ENCODE measurements around the gene TMEM175. TPM values are rescaled to one million over a fixed set of nuclear protein-coding genes. Genes with fewer than 3 reads are reported as not detected.

Gene TMEM175
- total and polyA plus RNA-seq, 2 of the 4 experiments (the other 2 are of a cell fraction), result 7.7 to 41.9 TPM

DNA sequence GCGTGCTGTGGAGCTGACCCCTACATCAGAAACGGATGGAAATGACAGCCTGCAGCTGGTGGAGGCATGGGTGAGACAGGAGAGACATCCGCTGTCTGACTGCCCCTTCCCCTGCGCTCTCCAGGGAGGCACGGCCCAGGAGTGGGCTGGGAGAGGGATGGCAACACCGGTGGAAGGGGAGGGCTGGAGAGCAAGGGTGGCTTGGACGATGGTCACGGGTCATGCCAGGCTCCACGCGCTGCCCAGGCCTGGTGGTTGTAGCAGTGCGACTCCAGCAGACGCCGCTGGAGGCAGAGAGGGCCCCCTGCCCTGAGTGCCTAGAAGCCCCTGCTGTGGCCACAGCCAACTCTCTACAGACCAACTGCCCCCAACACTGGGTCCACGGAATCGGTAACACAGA is 48.0 kb upstream of the TMEM175 start:
- Histone ChIP-seq H2AK9ac (replicated peaks; ENCODE audit: low read depth, low read length, poor library complexity) (no peak overlapping the region), H2BK5ac (ENCODE audit: low read depth, low read length, poor library complexity, severe bottlenecking) (no peak overlapping the region), H4K91ac (ENCODE audit: insufficient read depth, low read depth, low read length) (no peak overlapping the region), H4K8ac (ENCODE audit: low read depth in 2 of 2, low read length in 2 of 2) (no peak overlapping the region), H4K20me1 (ENCODE audit: insufficient read depth, low read length) (peaks cover 11% of the 10 kb centered on the region; the same call in 1 of the 2 replicates), H2AK5ac (ENCODE audit: low read depth, low read length) (no peak overlapping the region), H3K36me3 (ENCODE audit: control insufficient read depth, insufficient read depth, low read length) (peaks cover 73% of the 10 kb centered on the region), H2BK15ac (ENCODE audit: low read depth, low read length) (no peak overlapping the region), H3K4me1 (ENCODE audit: control insufficient read depth, insufficient read depth, low read length) (no peaks in the 10 kb centered on the region), H2BK120ac (ENCODE audit: low read depth, low read length) (no peak overlapping the region), H3K23ac (ENCODE audit: low read depth, low read length) (no peak overlapping the region), H3K56ac (ENCODE audit: extremely low read depth, insufficient read depth, low read length) (no peak overlapping the region), H3K9me1 (ENCODE audit: insufficient read depth, low read length) (peaks cover 8% of the 10 kb centered on the region), H3K18ac (ENCODE audit: low read depth, low read length) (no peak overlapping the region), H3K4ac (ENCODE audit: low read depth, low read length) (no peak overlapping the region), H3K79me1 (ENCODE audit: low read depth in 1 of 2, low read length in 2 of 2) (peaks cover 0 to 10% of the 10 kb centered on the region in 2 experiments; a peak in 3 of 4 replicates), H3K4me2 (ENCODE audit: low read depth, low read length) (no peak overlapping the region), H2AFZ (replicated peaks; ENCODE audit: low read length, poor library complexity) (no peak overlapping the region), H2BK20ac (ENCODE audit: low read depth, low read length) (no peak overlapping the region), H3K4me3 (ENCODE audit: insufficient read depth, low read depth, low read length) (no peak overlapping the region), H3K9ac (ENCODE audit: low read depth, low read length) (no peak overlapping the region), H3K9me3 (ENCODE audit: control insufficient read depth, insufficient read depth, low read length) (no peaks in the 10 kb centered on the region), H3K27me3 (ENCODE audit: control insufficient read depth, insufficient read depth, low read length) (no peaks in the 10 kb centered on the region), H3K14ac (replicated peaks; ENCODE audit: low read depth, low read length) (no peak overlapping the region), H3K27ac (ENCODE audit: insufficient read depth, low read length) (no peak overlapping the region), H4K5ac (ENCODE audit: low read depth, low read length) (no peak overlapping the region)
- CTCF ChIA-PET, result no interaction called here
- WGBS, 2 experiments (ENCODE audit: extremely low coverage in 2 of 2, insufficient read length in 1 of 2), result 54% methylated on average over 4 of the region's 15 CpGs; no CpG with 5 or more reads in 1 of the 2 experiments
- POLR2A ChIA-PET (ENCODE audit: unreplicated experiment), result no interaction called here
- DNase-seq (no peak), ATAC-seq (ENCODE audit: low read depth) (no peak)
- intact Hi-C loops (cut with micrococcal nuclease) (no loop called here), in situ Hi-C loops (cut with MboI; ENCODE audit: low sequenced_read_pairs) (no loop called here), dilution Hi-C loops (cut with HindIII; ENCODE audit: low sequenced_read_pairs, unreplicated experiment) (no loop called here)
- TF ChIP-seq CEBPB (IDR thresholded peaks at IDR 0.05; ENCODE audit: low read depth, low read length) (no peak), POLR2A (IDR thresholded peaks at IDR 0.05; ENCODE audit: low read depth, low read length) (no peak), RFX5 (IDR thresholded peaks at IDR 0.05; ENCODE audit: low read depth, low read length) (no peak), RAD21 (IDR thresholded peaks at IDR 0.05; ENCODE audit: low read length) (no peak)
- no TSS peak for BruUV-seq (replicated peaks)
